Bronchial epithelial cell (primary cell): ENCODE data around the gene NR6A1. TPM values are rescaled to one million over a fixed set of nuclear protein-coding genes. Genes with fewer than 3 reads are reported as not detected.

Source experiments
- DNase-seq: peaks from one replicate; pipeline ENCODE4 v3.0.0-alpha.2; 2010; ENCODE audit warnings: low read depth
- FAIRE-seq: peaks from 2 replicates; lab custom pipeline; 2011; peaks lifted over from hg19 to GRCh38; lab: Jason Lieb, UNC
- H3K27me3 ChIP-seq: 2 replicates; pipeline ENCODE4 v1.5.1; 2011; ENCODE audit warnings: low read length; ENCODE audit not compliant: control insufficient read depth, insufficient read depth
- H3K36me3 ChIP-seq: 2 replicates; pipeline ENCODE4 v1.5.1; 2011; ENCODE audit warnings: low read length; ENCODE audit not compliant: control insufficient read depth, insufficient read depth
- H3K4me3 ChIP-seq: 2 replicates; pipeline ENCODE4 v1.5.1; 2011; ENCODE audit warnings: mild to moderate bottlenecking, low read depth, low read length, control low read depth
- total RNA-seq: library from RNA; depleted of rRNA; stranded (reverse); fragments of >200 nt; gene quantifications from 2 replicates; pipeline ENCODE4 v1.2.1, GENCODE V29; 2014
- TF ChIP-seq, protein P1 (sequence below): IDR thresholded peaks from 2 replicates; pipeline ENCODE4 v1.5.1; 2011; ENCODE audit warnings: mild to moderate bottlenecking, moderate library complexity, low read length, control low read depth, inconsistent platforms; ENCODE audit not compliant: insufficient read depth, severe bottlenecking

The NR6A1 gene
- total RNA-seq, 1 donor from 2014 or later, result 2.9 TPM

DNA sequence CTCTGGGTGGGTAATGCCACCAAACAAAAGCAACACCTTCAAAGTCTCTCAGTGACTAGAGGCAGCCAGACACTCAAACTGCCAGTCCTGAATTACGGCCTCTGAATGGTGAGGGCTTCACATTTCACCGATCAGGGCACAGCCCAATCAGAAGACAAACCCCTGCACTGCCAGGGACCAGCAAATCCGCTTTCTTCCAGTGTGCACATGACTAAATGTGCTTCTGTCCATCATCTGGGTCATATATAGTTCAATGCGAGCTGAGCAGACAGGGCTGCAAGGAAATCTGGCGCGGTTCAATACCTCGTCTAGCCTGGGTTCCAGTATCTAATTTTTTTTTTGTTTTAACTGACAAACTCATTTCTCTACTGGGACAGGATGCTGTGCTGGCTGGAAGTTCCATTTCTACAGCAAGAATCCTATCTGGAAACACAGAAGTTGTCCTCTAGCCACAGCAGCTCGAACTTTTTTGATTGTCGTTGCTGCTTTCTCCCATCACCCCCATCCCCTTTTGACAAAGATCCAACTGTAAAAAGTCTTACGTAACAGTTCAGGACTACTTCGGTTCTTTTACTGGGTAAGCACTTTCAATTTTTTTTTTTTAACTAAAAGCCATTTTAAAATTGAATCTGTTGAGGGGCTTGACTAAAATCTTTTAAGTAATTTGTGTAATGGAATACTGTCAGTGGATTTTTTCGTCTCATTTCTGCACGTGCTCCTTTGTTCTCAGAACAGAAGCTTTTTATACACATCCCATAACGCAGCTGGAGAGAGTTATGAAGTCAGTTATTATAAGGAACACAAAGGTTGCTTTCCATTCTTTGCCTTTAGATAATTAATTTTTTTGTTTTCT lies 112.7 kb downstream of the NR6A1 start:
- peak; percentile 40 for FAIRE-seq
- H3K36me3 ChIP-seq, result no peaks in the 10 kb centered on the region
- TF ChIP-seq, protein P1, sequence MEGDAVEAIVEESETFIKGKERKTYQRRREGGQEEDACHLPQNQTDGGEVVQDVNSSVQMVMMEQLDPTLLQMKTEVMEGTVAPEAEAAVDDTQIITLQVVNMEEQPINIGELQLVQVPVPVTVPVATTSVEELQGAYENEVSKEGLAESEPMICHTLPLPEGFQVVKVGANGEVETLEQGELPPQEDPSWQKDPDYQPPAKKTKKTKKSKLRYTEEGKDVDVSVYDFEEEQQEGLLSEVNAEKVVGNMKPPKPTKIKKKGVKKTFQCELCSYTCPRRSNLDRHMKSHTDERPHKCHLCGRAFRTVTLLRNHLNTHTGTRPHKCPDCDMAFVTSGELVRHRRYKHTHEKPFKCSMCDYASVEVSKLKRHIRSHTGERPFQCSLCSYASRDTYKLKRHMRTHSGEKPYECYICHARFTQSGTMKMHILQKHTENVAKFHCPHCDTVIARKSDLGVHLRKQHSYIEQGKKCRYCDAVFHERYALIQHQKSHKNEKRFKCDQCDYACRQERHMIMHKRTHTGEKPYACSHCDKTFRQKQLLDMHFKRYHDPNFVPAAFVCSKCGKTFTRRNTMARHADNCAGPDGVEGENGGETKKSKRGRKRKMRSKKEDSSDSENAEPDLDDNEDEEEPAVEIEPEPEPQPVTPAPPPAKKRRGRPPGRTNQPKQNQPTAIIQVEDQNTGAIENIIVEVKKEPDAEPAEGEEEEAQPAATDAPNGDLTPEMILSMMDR, result no peak
- peak; percentile 95 for DNase-seq
- peak overlapping the region; percentile 50 for H3K4me3 ChIP-seq
- no peaks in the 10 kb centered on the region for H3K27me3 ChIP-seq

DNA sequence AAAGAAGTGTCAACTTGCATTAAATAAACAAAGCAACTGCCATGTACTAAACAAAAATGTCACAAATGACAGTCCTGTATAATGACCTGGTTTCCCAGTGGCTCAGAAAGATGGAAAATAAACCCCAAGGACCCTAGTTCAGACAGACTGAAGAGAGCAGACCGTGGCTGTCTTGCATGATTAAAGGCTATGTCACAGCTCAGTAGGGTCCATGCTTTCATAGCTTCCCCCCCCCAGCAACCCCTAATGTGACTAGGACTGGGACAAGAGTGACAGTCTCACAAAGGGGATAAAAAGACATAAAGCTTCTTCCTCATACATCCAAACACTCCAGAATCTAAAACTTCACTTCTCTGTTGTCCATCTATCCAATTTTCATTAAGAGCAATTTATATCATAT lies 113.6 kb downstream of the NR6A1 start:
- FAIRE-seq, result no peak

DNA sequence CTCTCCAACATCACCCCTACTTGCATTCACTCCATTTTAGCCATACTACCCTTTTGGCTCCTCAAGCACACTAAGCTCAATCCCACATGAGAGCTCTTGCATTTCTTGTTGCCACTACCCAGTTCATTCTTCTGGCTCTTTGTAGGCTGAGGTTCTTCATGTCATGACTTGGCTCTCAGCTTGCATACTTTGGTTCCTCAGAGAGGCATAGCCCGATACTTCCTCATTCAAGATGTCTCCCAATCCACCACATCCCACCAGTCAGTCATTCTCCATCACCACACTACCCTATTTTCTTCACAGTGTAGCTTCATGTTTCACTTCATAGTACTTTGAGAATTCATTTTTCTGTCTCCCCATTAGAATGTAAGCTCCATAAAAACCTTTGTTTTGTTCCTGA lies 116.7 kb downstream of the NR6A1 start:
- TF ChIP-seq, protein P1, result no peak
- H3K4me3 ChIP-seq, result no peak overlapping the region
- no peaks in the 10 kb centered on the region for H3K36me3 ChIP-seq
- DNase-seq, result peak; percentile 33
- FAIRE-seq, result no peak
- no peaks in the 10 kb centered on the region for H3K27me3 ChIP-seq

More for the DNA sequence above, 113.6 kb downstream of the NR6A1 start:
- no peak for DNase-seq
- Histone ChIP-seq H3K36me3 (no peaks in the 10 kb centered on the region), H3K4me3 (no peak overlapping the region), H3K27me3 (no peaks in the 10 kb centered on the region)
- TF ChIP-seq, protein P1, result no peak

DNA sequence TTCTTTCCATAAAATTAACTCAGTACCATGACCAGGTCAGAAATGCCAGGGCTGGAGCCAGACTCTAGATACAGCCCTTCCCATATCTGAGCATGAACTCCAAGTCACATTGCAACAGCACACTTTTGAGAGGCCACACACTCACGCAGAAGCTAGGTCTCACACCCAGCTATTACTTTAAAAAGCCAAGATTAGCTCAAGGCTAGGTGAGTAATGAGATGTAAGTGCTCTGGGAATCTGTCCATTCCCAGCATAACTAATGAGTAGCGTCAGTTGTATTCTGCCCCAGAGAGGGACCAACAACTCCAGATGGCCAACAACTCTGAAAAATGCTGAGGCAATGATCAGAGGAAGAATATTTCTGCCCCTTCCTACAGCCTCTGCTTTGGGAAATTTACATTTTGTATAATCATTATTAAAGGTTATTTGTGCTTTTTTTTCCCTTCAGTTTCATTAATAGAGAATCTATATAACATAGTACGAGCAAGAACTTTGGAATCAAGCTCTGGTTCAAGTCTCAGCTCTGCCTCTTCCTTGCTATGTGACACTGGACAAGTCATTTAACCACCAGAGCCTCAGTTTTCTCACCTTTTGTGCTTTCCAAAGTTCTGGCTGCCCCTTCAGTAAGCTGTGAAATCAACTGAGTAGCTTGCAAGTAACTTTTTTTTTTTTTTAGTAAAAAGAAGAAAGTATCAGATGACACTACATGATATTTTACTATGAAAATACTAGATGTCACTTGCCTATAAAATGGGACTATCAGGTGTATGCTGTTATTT lies 118.3 kb downstream of the NR6A1 start:
- H3K4me3 ChIP-seq, result no peak overlapping the region
- no peaks in the 10 kb centered on the region for H3K27me3 ChIP-seq
- DNase-seq, result peak; percentile 98
- peak; percentile 50 for FAIRE-seq
- TF ChIP-seq, protein P1, result no peak
- no peaks in the 10 kb centered on the region for H3K36me3 ChIP-seq

DNA sequence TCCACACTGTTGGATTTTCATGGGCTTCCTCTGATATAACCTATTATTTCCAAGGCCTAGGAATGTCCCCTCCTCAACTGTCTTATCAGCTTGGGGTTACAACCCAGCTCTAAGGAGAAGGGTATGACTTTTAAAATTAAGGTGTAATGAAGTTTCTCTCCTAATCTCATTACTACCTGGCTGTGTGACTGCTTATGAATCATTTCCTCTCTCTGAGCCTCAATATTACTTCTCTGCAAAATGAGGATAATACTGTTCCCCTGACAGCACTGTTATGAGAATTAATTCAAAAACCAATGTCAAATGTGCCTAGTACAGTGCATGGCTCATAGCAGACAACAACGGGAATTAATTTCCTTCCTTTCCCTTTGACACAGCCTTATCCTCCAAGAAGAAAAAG lies 118.9 kb downstream of the NR6A1 start:
- Histone ChIP-seq H3K27me3 (no peaks in the 10 kb centered on the region), H3K4me3 (no peak overlapping the region), H3K36me3 (no peaks in the 10 kb centered on the region)
- FAIRE-seq (no peak), DNase-seq (peak; percentile 66)
- TF ChIP-seq, protein P1, result no peak
